ENCODE results near the gene SAE1.

Gene SAE1

DNA sequence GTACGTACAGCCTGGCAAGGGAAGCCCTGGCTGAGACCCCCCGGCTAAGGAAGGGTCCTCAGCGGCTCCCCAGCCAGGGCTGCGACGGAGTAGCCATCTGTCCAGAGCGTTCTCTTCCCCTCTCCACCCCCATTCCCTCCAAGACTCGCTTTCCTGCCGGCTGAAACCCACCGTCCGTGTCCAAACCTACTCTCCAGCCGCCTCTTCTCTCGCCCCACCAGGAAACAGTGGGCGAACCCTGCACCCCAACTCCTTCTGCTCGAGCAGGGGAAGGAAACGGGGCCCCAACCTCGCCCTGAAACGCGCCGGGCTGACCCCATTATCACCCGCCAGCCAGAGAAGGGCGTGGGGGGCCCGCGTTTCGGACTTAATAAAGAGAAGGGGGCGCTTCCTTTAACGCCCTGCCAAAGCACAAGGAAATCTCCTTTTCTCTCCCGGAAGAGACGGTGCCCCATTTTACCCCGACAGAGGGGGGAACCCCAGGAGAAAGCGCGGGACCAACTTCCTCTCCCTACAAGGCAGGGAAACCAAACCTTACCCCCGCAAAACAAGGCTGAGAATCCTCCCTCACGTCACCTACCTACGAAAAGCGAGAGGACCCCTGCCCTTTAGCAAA is 19.5 kb upstream of the SAE1 start:
- Histone ChIP-seq H3K36me3 (peaks cover 22% of the 10 kb centered on the region), H3K9me3 (ENCODE audit: severe bottlenecking) (no peaks in the 10 kb centered on the region), H3K27ac (peak overlapping the region; percentile 100), H3K4me3 (ENCODE audit: low read depth, low read length) (peak overlapping the region; percentile 97), H3K27me3 (ENCODE audit: insufficient read depth, low read depth, severe bottlenecking) (no peaks in the 10 kb centered on the region)
- DNase-seq: peak; percentile 23
- TF ChIP-seq, protein P1, sequence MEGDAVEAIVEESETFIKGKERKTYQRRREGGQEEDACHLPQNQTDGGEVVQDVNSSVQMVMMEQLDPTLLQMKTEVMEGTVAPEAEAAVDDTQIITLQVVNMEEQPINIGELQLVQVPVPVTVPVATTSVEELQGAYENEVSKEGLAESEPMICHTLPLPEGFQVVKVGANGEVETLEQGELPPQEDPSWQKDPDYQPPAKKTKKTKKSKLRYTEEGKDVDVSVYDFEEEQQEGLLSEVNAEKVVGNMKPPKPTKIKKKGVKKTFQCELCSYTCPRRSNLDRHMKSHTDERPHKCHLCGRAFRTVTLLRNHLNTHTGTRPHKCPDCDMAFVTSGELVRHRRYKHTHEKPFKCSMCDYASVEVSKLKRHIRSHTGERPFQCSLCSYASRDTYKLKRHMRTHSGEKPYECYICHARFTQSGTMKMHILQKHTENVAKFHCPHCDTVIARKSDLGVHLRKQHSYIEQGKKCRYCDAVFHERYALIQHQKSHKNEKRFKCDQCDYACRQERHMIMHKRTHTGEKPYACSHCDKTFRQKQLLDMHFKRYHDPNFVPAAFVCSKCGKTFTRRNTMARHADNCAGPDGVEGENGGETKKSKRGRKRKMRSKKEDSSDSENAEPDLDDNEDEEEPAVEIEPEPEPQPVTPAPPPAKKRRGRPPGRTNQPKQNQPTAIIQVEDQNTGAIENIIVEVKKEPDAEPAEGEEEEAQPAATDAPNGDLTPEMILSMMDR (IDR thresholded peaks at IDR 0.05; ENCODE audit: low read depth, low read length): no peak

DNA sequence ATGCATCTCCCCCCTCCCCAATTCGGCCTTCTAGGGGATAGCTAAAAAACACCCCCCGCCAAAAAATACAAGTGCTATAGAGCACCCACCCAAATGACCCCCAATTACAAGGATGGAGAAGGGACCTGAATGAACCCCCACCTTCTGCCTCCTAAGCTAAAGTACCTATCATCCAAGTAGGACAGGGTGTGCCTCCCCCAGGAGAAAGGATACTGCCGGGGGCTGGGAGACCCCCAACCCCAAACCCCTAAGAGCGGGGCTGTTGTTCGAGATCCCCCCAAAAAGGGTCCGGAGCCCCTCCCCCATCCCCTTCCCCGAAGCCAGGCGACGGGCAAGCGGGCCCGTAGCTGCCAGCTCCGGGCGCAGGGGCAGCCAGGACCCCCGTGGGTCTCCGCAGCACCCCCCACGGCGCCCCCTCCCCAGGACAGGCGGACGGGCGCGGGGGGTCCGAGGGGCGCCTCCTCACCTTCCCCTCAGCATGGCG is 18.9 kb upstream of the SAE1 start:
- no peak for DNase-seq
- H3K27me3 ChIP-seq (ENCODE audit: insufficient read depth, low read depth, severe bottlenecking): no peaks in the 10 kb centered on the region
- TF ChIP-seq, protein P1 (IDR thresholded peaks at IDR 0.05; ENCODE audit: low read depth, low read length): no peak
- H3K4me3 ChIP-seq (ENCODE audit: low read depth, low read length): peak overlapping the region; percentile 97
- peak overlapping the region; percentile 100 for H3K27ac ChIP-seq
- peaks cover 17% of the 10 kb centered on the region for H3K36me3 ChIP-seq
- no peaks in the 10 kb centered on the region for H3K9me3 ChIP-seq (ENCODE audit: severe bottlenecking)

DNA sequence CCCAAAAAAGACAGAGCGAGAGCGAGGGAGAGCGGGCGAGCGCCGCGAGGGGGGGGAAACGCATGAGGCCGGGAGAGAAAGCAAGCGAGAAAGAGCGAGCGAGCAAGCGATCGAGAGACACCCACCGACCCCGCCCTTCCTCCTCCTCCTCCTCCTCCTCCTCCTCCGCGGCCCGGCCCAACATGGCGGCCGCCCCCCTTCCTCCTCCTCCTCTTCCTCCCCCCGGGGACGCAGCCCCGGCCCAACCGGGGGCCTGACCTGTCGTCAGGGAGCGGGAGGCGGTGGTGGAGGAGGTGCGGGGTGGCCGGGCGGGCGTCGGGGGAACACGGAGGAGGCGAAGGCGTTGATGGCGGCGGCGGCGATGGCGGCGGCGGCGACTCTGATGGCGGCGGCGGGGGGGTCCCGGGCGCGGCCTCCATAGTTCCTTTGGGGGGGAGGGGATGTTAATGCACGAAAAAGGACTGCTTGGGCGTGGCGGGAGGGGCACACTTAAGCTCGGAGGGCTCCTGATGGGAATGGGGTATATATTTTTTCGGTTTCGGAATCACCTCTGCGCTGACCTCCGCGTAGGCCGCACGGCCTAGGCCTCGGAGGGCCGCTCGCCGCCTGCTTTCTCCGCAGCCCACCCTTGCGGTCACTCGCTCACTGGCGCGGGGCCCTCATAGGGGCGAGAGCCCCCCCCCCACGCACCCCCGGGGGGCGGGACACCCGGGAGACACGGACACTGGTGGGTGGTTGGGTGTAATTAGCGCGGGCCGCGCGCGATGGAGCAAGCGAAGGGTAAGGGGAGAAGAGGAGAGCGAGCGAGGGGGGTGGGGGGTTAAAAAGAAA is 18.3 kb upstream of the SAE1 start:
- Histone ChIP-seq H3K9me3 (ENCODE audit: severe bottlenecking) (no peaks in the 10 kb centered on the region), H3K27me3 (ENCODE audit: insufficient read depth, low read depth, severe bottlenecking) (no peaks in the 10 kb centered on the region), H3K27ac (peak overlapping the region; percentile 100), H3K4me3 (ENCODE audit: low read depth, low read length) (peak overlapping the region; percentile 97), H3K36me3 (peaks cover 16% of the 10 kb centered on the region)
- TF ChIP-seq, protein P1 (IDR thresholded peaks at IDR 0.05; ENCODE audit: low read depth, low read length): no peak
- peak; percentile 79 for DNase-seq

DNA sequence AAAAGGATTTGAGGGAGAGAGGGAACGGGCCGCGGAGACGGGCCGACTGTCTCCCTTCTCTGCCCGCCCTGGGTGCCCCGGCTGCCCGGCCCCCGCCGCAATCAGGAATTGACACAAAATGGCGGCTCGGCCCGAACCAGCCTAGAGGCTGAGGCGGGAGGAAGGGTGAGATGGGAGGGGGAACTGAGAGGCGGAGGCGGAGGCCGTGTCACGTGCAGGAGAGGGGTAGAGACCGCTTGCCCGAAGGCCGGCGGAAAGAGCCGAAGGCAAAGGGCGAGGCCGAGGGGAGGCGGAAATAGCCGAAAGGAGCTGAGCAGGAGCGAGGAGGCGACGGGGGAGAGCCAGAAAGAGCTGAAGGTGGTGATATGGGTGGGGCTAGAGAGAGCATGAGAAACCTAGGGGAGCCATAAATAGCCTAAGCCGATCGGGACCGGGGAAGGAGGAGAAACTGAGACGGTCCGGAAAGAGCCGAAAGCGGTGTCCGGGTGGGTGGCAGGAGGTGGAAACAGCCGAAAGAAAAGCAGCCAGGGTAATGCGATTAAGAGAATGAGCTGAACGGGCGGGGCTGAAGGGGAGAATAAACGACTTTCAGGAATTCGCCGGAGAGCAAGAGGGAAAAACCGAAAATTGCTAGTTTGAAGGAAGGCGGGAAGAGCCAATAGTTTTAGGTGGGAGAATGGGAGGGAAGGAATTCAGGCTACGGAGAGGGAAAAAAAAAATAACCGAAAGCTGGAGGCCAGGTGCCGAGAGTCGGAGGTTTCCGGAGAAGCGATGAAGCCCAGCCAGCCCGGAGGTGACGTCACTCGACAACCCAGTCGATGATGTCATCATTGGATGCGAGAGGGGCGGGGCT is 17.4 kb upstream of the SAE1 start, which contains the start of gene ZC3H4:
ZC3H4 (minus strand) TSS at position 780 of the 853 bp plus-strand sequence. CDS start 1,192 bp downstream, outside the sequence.
- Histone ChIP-seq H3K27me3 (ENCODE audit: insufficient read depth, low read depth, severe bottlenecking) (no peaks in the 10 kb centered on the region), H3K27ac (peak within 1 kb of the TSS; percentile 100), H3K36me3 (peaks cover 16% of the 10 kb centered on the region), H3K9me3 (ENCODE audit: severe bottlenecking) (no peaks in the 10 kb centered on the region), H3K4me3 (ENCODE audit: low read depth, low read length) (peak within 1 kb of the TSS; percentile 97)
- peak; percentile 99 for DNase-seq
- TF ChIP-seq, protein P1 (IDR thresholded peaks at IDR 0.05; ENCODE audit: low read depth, low read length): no peak

DNA sequence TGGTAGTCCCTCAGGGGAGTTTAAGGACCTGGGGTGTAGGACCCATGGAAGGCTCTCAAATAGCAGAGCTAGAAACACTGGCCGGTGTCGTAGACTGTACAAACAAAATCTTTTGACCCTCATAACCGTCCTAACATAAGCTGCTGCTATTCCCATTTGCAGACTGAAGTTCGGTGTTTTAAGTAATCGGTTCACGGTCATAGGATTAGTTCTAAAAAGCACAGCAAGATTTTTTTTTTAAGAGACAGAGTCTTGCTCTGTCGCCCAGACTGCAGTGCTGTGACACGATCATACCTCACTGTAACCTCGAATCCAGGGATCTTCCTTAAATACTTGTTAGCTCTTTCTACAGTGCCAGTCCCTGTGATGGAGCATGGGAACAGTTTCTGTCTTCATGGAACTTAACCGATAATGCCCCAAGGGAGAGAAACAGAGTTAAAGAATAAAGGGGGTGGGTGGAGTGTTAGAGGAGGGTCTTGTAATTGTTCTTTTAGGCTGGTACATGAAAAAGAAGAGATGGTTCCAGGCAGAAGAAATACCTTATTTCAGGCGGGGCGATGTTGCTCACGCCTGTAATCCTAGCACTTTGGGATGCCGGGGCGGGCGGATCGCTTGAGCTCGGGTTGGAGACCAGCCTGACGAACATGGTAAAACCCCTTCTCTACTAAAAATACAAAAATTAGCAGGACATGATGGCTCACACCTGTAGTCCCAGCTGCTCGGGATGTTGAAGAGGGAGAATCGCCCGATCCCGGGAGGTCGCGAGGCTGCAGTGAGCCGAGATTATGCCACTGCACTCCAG is 16.6 kb upstream of the SAE1 start:
- peak overlapping the region; percentile 97 for H3K4me3 ChIP-seq (ENCODE audit: low read depth, low read length)
- TF ChIP-seq, protein P1 (IDR thresholded peaks at IDR 0.05; ENCODE audit: low read depth, low read length): no peak
- peak overlapping the region; percentile 100 for H3K27ac ChIP-seq
- peaks cover 16% of the 10 kb centered on the region for H3K36me3 ChIP-seq
- no peaks in the 10 kb centered on the region for H3K9me3 ChIP-seq (ENCODE audit: severe bottlenecking)
- no peaks in the 10 kb centered on the region for H3K27me3 ChIP-seq (ENCODE audit: insufficient read depth, low read depth, severe bottlenecking)
- no peak for DNase-seq

All from WERI-Rb-1 (cell line).